ENCODE measurements around the gene RNF207.

Gene RNF207

GRCh38 chr1:6224718-6225117 is 18.8 kb downstream of the RNF207 start:
- in situ Hi-C loops (cut with MboI; ENCODE audit: low sequenced_read_pairs), result no loop called here

GRCh38 chr1:6225651-6226050 is 19.7 kb downstream of the RNF207 start:
- in situ Hi-C loops (cut with MboI; ENCODE audit: low sequenced_read_pairs), result no loop called here

- in situ Hi-C loops (cut with MboI; ENCODE audit: low sequenced_read_pairs), result loop anchor here (10.0 kb wide), 1 partner anchor 129 kb away; no protein-coding TSS in a partner anchor
Observed at GRCh38 chr1:6233376-6233775, 27.5 kb downstream of the RNF207 start.

GRCh38 chr1:6234502-6235295 is 28.8 kb downstream of the RNF207 start:
- in situ Hi-C loops (cut with MboI; ENCODE audit: low sequenced_read_pairs), result loop anchor here (10.0 kb wide), 1 partner anchor 130 kb away; no protein-coding TSS in a partner anchor

- in situ Hi-C loops (cut with MboI; ENCODE audit: low sequenced_read_pairs), result loop anchor here (10.0 kb wide), 1 partner anchor 130 kb away; no protein-coding TSS in a partner anchor
Observed at GRCh38 chr1:6235296-6235677, 29.4 kb downstream of the RNF207 start.

- in situ Hi-C loops (cut with MboI; ENCODE audit: low sequenced_read_pairs), result loop anchor here (10.0 kb wide), 1 partner anchor 132 kb away; no protein-coding TSS in a partner anchor
Observed at GRCh38 chr1:6237093-6237492, 31.2 kb downstream of the RNF207 start.

GRCh38 chr1:6239213-6239752 is 33.4 kb downstream of the RNF207 start:
- in situ Hi-C loops (cut with MboI; ENCODE audit: low sequenced_read_pairs), result loop anchor here (10.0 kb wide), 1 partner anchor 134 kb away; no protein-coding TSS in a partner anchor

GRCh38 chr1:6239950-6240768 is 34.2 kb downstream of the RNF207 start:
- in situ Hi-C loops (cut with MboI; ENCODE audit: low sequenced_read_pairs), result loop anchor here (10.0 kb wide), 2 partner anchors 135 to 165 kb away; no protein-coding TSS in a partner anchor

- in situ Hi-C loops (cut with MboI; ENCODE audit: low sequenced_read_pairs), result loop anchor here (10.0 kb wide), 1 partner anchor 164 kb away; no protein-coding TSS in a partner anchor
Observed at GRCh38 chr1:6241107-6241886, 35.4 kb downstream of the RNF207 start.

GRCh38 chr1:6241887-6242740 is 36.2 kb downstream of the RNF207 start:
- in situ Hi-C loops (cut with MboI; ENCODE audit: low sequenced_read_pairs), result loop anchor here (10.0 kb wide), 1 partner anchor 163 kb away; no protein-coding TSS in a partner anchor

- in situ Hi-C loops (cut with MboI; ENCODE audit: low sequenced_read_pairs), result loop anchor here (10.0 kb wide), 1 partner anchor 162 kb away; no protein-coding TSS in a partner anchor
Observed at GRCh38 chr1:6243053-6243834, 37.3 kb downstream of the RNF207 start.

- in situ Hi-C loops (cut with MboI; ENCODE audit: low sequenced_read_pairs), result loop anchor here (10.0 kb wide), 1 partner anchor 161 kb away; no protein-coding TSS in a partner anchor
Observed at GRCh38 chr1:6243993-6244392, 38.1 kb downstream of the RNF207 start, which contains the start of gene HES3. HES3 (plus strand) TSS chr1:6244179; CDS start chr1:6244366, 187 bp downstream.

GRCh38 chr1:6244401-6245049 is 38.6 kb downstream of the RNF207 start:
- in situ Hi-C loops (cut with MboI; ENCODE audit: low sequenced_read_pairs), result loop anchor here (10.0 kb wide), 1 partner anchor 160 kb away; no protein-coding TSS in a partner anchor

- in situ Hi-C loops (cut with MboI; ENCODE audit: low sequenced_read_pairs), result loop anchor here (10.0 kb wide), 1 partner anchor 160 kb away; no protein-coding TSS in a partner anchor
Observed at GRCh38 chr1:6245086-6245868, 39.4 kb downstream of the RNF207 start.

GRCh38 chr1:6245869-6246496 is 40.1 kb downstream of the RNF207 start:
- in situ Hi-C loops (cut with MboI; ENCODE audit: low sequenced_read_pairs), result loop anchor here (10.0 kb wide), 1 partner anchor 159 kb away; no protein-coding TSS in a partner anchor

Measured in HL-60/S4 (cell line).